HEK293 (cell line): Measurements from ENCODE around the gene ITIH1.

Source experiments
- KLF16 ChIP-seq: fragments of 450-650 bp; formaldehyde crosslinking; IDR thresholded peaks from 2 replicates; pipeline ENCODE4 v1.5.1; 2017; ENCODE audit warnings: missing biosample characterization, missing genetic modification characterization
- SP2 ChIP-seq: fragments of 450-650 bp; formaldehyde crosslinking; IDR thresholded peaks from 2 replicates; pipeline ENCODE4 v1.5.1; 2016; ENCODE audit warnings: missing biosample characterization, missing genetic modification characterization
- SP3 ChIP-seq: fragments of 450-650 bp; formaldehyde crosslinking; IDR thresholded peaks from 2 replicates; pipeline ENCODE4 v1.5.1; 2016; ENCODE audit warnings: missing biosample characterization, missing genetic modification characterization
- YY1 ChIP-seq: fragments of 450-650 bp; formaldehyde crosslinking; IDR thresholded peaks from 2 replicates; pipeline ENCODE4 v1.5.1; 2018; ENCODE audit warnings: missing biosample characterization, missing genetic modification characterization
- ZFP41 ChIP-seq: fragments of 450-650 bp; formaldehyde crosslinking; IDR thresholded peaks from 2 replicates; pipeline ENCODE4 v1.5.1; 2016; ENCODE audit warnings: missing biosample characterization, missing genetic modification characterization, borderline replicate concordance
- ZNF341 ChIP-seq: fragments of 450-650 bp; formaldehyde crosslinking; IDR thresholded peaks from 2 replicates; pipeline ENCODE4; 2016; ENCODE audit warnings: low read depth, missing biosample characterization, missing genetic modification characterization
- ZNF426 ChIP-seq: fragments of 450-650 bp; formaldehyde crosslinking; IDR thresholded peaks from 2 replicates; pipeline ENCODE4 v1.5.1; 2017; ENCODE audit warnings: missing biosample characterization, missing genetic modification characterization, mild to moderate bottlenecking, inconsistent platforms, moderate library complexity
- ZNF518A ChIP-seq: fragments of 450-650 bp; formaldehyde crosslinking; conservative IDR thresholded peaks from 2 replicates; pipeline ENCODE4 v1.5.1; 2016; ENCODE audit warnings: low read depth, missing biosample characterization, missing genetic modification characterization
- ZNF561 ChIP-seq: fragments of 450-650 bp; IDR thresholded peaks from 2 replicates; pipeline ENCODE4 v1.5.1; 2018; ENCODE audit warnings: missing biosample characterization, missing genetic modification characterization, borderline replicate concordance
- ZNF610 ChIP-seq: fragments of 450-650 bp; formaldehyde crosslinking; IDR thresholded peaks from 2 replicates; pipeline ENCODE4 v1.5.1; 2016; ENCODE audit warnings: missing biosample characterization, missing genetic modification characterization, borderline replicate concordance
- ZNF629 ChIP-seq: fragments of 450-650 bp; formaldehyde crosslinking; IDR thresholded peaks from 2 replicates; pipeline ENCODE4 v1.5.1; 2017; ENCODE audit warnings: missing biosample characterization, missing genetic modification characterization
- ZNF660 ChIP-seq: fragments of 450-650 bp; IDR thresholded peaks from 2 replicates; pipeline ENCODE4 v1.5.1; 2018; ENCODE audit warnings: missing biosample characterization, mild to moderate bottlenecking, missing genetic modification characterization
- ZNF692 ChIP-seq: fragments of 450-650 bp; formaldehyde crosslinking; IDR thresholded peaks from 2 replicates; pipeline ENCODE4 v1.5.1; 2016; ENCODE audit warnings: missing biosample characterization, missing genetic modification characterization
- TF ChIP-seq, protein P1 (sequence below): fragments of 450-650 bp; formaldehyde crosslinking; IDR thresholded peaks from 2 replicates; pipeline ENCODE4 v1.5.1; 2016; ENCODE audit warnings: missing biosample characterization, missing genetic modification characterization
- TF ChIP-seq, protein P2 (sequence below): fragments of 450-650 bp; formaldehyde crosslinking; IDR thresholded peaks from 2 replicates; pipeline ENCODE4 v1.5.1; 2017; ENCODE audit warnings: missing biosample characterization, missing genetic modification characterization
- TF ChIP-seq, protein P3 (sequence below): fragments of 450-650 bp; formaldehyde crosslinking; IDR thresholded peaks from 2 replicates; pipeline ENCODE4 v1.5.1; 2016; ENCODE audit warnings: missing biosample characterization, missing genetic modification characterization
- TF ChIP-seq, protein P4 (sequence below): fragments of 450-650 bp; formaldehyde crosslinking; IDR thresholded peaks from 2 replicates; pipeline ENCODE4 v1.5.1; 2016; ENCODE audit warnings: missing biosample characterization, missing genetic modification characterization, borderline replicate concordance
- TF ChIP-seq, protein P5 (sequence below): fragments of 450-650 bp; formaldehyde crosslinking; IDR thresholded peaks from 2 replicates; pipeline ENCODE4; 2016; ENCODE audit warnings: missing biosample characterization, missing genetic modification characterization

The ITIH1 gene

DNA sequence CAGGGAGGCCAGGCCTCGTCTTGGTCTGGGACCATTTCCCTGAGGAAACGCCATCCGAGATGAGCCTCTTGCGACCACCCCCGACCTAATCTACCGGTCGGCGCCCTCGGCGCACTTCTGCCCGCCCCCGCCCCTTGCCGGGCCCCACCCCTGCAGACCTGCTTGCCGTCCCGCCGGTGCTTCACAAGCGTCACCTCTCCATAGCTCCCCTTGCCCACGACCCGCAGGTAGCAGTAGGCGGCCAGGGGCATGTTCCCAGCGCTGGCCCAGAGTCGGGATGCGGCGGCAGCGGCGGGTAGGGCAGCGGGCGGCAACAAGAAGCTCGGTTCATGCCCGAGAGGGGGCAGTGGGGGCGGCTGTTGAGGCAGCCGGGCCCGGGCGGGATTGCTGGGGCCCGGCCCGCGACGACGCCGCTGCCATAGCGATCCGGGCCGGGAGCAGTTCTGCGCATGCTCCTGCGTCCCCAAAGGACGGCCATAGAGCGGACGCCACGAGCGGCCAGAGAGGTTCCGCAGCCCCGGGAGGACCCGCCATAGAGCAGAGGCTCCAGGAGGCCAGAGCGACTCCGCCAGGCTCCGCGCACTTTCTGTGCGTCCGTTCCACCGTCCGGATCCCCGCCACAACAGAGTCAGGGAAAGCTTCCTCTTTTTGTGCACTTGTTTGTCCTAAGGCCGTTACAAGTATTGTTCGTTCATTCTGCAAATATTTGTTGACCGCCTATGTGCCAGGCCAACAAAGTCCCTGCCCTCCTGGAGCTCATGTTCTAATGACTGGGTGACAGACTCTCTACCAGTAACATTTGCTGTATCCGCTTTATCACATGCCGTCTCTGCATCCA, 6.7 kb upstream of the ITIH1 start, which contains the start of gene NEK4 (continued):
- TF ChIP-seq, protein P1, sequence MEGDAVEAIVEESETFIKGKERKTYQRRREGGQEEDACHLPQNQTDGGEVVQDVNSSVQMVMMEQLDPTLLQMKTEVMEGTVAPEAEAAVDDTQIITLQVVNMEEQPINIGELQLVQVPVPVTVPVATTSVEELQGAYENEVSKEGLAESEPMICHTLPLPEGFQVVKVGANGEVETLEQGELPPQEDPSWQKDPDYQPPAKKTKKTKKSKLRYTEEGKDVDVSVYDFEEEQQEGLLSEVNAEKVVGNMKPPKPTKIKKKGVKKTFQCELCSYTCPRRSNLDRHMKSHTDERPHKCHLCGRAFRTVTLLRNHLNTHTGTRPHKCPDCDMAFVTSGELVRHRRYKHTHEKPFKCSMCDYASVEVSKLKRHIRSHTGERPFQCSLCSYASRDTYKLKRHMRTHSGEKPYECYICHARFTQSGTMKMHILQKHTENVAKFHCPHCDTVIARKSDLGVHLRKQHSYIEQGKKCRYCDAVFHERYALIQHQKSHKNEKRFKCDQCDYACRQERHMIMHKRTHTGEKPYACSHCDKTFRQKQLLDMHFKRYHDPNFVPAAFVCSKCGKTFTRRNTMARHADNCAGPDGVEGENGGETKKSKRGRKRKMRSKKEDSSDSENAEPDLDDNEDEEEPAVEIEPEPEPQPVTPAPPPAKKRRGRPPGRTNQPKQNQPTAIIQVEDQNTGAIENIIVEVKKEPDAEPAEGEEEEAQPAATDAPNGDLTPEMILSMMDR (tag by site-specific recombination) = peak; percentile 39; the same call in 1 of the 2 replicates
- TF ChIP-seq KLF16 (tag by site-specific recombination) (0 out of 2 replicates have a peak, but pooled peaks have one; percentile 15), ZNF610 (0 out of 2 replicates have a peak, but pooled peaks have one; percentile 39), ZNF629 (tag by site-specific recombination) (no peak), ZNF518A (tag by site-specific recombination) (peak; percentile 60), ZFP41 (no peak), ZNF561 (tag by site-specific recombination) (peak; percentile 20; the same call in 1 of the 2 replicates), YY1 (tag by site-specific recombination) (peak; percentile 52; the same call in 1 of the 2 replicates), ZNF692 (tag by site-specific recombination) (peak; percentile 81), SP3 (peak; percentile 48), ZNF660 (tag by site-specific recombination) (peak; percentile 18; the same call in 1 of the 2 replicates), ZNF341 (tag by site-specific recombination) (peak; percentile 94), ZNF426 (tag by site-specific recombination) (no peak), SP2 (peak; percentile 60)
- TF ChIP-seq, protein P2, sequence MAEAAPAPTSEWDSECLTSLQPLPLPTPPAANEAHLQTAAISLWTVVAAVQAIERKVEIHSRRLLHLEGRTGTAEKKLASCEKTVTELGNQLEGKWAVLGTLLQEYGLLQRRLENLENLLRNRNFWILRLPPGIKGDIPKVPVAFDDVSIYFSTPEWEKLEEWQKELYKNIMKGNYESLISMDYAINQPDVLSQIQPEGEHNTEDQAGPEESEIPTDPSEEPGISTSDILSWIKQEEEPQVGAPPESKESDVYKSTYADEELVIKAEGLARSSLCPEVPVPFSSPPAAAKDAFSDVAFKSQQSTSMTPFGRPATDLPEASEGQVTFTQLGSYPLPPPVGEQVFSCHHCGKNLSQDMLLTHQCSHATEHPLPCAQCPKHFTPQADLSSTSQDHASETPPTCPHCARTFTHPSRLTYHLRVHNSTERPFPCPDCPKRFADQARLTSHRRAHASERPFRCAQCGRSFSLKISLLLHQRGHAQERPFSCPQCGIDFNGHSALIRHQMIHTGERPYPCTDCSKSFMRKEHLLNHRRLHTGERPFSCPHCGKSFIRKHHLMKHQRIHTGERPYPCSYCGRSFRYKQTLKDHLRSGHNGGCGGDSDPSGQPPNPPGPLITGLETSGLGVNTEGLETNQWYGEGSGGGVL (tag by site-specific recombination) = peak; percentile 45
- TF ChIP-seq, protein P3, sequence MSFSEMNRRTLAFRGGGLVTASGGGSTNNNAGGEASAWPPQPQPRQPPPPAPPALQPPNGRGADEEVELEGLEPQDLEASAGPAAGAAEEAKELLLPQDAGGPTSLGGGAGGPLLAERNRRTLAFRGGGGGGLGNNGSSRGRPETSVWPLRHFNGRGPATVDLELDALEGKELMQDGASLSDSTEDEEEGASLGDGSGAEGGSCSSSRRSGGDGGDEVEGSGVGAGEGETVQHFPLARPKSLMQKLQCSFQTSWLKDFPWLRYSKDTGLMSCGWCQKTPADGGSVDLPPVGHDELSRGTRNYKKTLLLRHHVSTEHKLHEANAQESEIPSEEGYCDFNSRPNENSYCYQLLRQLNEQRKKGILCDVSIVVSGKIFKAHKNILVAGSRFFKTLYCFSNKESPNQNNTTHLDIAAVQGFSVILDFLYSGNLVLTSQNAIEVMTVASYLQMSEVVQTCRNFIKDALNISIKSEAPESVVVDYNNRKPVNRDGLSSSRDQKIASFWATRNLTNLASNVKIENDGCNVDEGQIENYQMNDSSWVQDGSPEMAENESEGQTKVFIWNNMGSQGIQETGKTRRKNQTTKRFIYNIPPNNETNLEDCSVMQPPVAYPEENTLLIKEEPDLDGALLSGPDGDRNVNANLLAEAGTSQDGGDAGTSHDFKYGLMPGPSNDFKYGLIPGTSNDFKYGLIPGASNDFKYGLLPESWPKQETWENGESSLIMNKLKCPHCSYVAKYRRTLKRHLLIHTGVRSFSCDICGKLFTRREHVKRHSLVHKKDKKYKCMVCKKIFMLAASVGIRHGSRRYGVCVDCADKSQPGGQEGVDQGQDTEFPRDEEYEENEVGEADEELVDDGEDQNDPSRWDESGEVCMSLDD (tag by site-specific recombination) = no peak
- TF ChIP-seq, protein P4, sequence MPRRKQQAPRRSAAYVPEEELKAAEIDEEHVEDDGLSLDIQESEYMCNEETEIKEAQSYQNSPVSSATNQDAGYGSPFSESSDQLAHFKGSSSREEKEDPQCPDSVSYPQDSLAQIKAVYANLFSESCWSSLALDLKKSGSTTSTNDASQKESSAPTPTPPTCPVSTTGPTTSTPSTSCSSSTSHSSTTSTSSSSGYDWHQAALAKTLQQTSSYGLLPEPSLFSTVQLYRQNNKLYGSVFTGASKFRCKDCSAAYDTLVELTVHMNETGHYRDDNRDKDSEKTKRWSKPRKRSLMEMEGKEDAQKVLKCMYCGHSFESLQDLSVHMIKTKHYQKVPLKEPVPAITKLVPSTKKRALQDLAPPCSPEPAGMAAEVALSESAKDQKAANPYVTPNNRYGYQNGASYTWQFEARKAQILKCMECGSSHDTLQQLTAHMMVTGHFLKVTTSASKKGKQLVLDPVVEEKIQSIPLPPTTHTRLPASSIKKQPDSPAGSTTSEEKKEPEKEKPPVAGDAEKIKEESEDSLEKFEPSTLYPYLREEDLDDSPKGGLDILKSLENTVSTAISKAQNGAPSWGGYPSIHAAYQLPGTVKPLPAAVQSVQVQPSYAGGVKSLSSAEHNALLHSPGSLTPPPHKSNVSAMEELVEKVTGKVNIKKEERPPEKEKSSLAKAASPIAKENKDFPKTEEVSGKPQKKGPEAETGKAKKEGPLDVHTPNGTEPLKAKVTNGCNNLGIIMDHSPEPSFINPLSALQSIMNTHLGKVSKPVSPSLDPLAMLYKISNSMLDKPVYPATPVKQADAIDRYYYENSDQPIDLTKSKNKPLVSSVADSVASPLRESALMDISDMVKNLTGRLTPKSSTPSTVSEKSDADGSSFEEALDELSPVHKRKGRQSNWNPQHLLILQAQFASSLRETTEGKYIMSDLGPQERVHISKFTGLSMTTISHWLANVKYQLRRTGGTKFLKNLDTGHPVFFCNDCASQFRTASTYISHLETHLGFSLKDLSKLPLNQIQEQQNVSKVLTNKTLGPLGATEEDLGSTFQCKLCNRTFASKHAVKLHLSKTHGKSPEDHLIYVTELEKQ (tag by site-specific recombination) = peak; percentile 4; the same call in 1 of the 2 replicates
- TF ChIP-seq, protein P5, sequence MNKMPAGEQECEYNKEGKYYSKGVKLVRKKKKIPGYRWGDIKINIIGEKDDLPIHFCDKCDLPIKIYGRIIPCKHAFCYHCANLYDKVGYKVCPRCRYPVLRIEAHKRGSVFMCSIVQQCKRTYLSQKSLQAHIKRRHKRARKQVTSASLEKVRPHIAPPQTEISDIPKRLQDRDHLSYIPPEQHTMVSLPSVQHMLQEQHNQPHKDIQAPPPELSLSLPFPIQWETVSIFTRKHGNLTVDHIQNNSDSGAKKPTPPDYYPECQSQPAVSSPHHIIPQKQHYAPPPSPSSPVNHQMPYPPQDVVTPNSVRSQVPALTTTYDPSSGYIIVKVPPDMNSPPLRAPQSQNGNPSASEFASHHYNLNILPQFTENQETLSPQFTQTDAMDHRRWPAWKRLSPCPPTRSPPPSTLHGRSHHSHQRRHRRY (tag by site-specific recombination) = no peak
